ENCODE measurements around the gene IDI1.
"Not testable (repeated sequence)": the region's sequence is repeated elsewhere in the genome, so short reads cannot be mapped to it uniquely, and the experiment has no call there.

Gene IDI1

DNA sequence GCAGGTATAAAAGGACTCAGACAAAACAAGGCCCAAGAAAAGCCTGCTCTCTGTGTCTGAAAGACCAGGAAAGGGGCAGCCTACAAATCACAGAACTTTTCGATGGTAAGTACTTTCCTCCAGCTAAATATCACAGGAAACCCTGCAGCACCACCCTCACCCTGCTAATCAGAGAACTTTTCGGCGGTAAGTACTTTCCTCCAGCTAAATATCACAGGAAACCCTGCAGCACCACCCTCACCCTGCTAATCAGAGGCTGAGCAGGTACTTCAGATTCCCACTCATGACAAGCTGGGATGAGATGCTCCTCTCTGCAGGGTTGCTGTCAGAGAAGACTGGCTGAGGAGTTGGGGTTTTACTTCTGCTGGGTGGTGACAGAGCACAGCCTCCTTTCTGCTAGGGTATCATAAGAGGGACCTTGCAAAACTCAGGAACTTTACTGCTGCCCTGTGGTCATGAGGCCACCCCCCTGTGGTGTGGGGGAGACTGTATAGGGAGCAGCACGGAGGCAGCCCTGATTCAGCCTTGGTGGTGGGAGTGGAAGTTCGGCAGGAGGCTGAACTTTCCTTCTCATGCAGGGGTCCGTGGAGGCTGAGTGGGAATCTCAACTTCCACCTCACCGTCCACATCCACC is 14.4 kb upstream of the IDI1 start:
- no peak for FAIRE-seq

DNA sequence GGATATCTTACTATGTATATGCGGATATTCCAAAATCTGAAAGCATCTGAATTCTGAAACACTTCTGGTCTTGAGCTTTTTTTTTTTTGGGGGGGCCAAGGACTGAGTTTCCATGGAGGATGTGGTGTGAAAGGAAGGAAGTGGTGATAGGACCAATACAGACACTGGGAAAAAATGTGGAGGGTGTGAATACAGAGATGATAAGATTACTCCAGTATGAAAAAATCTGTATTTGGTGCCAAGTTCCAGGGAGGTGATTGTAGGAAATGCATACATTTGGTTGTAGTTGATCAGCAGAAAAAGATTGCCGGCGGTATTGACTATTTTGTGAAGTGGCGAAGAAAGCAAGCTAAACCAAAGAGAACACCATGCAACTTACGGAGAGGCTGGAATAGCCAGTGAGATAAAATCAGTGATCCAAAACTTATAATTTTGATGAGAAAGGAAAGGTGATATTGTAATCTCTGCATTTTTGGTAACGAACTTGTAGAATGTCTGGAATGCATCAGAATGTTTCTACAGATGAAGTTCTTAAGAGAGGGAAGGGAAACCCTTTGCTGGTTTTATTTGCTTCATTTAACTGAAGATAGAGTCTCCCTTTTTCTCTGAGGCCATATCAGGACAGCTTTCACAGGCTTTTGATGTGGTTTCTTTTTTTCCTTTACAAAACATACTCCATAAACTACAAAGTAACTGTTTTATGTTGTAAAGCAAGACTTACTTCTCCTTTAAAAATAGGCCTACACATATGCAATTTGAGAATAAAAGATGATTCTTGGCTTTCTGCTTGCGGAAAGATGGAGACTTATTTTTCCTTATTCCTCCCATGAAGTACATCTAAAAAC is 13.2 kb upstream of the IDI1 start:
- FAIRE-seq: no peak

DNA sequence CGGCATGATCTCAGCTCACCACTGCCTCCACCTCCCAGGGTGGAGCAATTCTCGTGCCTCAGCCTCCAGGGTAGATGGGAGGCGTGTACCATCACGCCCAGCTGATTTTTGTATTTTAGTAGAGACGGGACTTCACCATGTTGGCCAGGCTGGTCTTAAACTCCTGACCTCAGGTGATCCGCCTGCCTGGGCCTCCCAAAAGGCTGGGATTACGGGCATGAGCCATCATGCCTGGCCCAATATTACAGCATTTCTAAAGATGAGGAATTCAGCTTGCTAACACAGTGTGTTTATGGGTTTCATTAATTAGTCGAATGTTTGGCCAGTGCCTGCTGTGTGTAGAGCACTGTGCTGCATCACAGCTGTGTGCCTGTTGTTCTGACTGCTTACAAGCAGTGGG is 11.0 kb upstream of the IDI1 start:
- no peak for FAIRE-seq

DNA sequence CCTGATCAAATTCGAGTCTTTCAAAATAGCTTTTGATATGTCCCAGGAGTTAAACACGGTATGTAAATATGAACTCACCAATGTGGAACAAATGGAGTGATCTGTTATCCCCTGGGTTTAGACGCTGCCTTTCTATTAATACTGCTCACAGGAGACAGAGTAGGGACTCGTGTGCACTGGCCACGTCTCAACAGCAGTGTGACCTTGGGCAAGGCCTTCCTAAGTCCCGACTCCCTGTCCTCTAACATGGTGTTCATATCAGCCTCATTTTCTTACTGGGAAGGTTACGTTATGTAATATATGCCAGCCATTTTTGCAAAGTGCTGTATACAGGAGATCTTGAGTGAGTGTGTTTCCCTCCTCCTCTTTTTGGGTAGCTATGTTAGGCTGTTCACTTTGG is 9.1 kb upstream of the IDI1 start:
- FAIRE-seq: no peak

DNA sequence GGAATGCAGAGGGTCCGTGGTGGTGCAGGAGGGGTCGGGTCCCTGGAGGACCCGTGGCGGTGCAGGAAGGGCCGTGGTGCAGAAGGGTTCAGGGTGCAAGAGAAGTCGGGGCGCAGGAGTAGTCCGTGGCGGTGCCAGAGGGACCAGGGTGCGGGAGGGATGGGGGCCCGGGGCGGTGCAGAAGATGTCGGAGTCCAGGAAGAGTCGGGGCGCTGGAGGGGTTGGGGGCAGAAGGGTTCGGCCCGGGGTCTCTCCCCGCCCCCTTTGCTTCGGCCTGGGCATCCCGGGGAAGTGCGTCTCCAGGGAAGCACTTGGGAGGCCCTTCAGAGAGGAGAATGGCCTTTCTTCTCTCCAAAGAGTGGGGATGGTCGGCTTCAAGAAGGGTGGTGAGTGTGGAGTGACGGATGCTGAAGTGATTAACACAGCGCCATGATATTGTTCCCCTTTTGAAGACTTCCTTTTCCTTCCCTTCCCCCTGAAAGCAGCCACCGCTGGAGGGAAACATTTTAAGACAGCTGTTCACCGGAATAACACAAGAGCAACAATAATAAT is 8.3 kb upstream of the IDI1 start:
- FAIRE-seq: no peak

DNA sequence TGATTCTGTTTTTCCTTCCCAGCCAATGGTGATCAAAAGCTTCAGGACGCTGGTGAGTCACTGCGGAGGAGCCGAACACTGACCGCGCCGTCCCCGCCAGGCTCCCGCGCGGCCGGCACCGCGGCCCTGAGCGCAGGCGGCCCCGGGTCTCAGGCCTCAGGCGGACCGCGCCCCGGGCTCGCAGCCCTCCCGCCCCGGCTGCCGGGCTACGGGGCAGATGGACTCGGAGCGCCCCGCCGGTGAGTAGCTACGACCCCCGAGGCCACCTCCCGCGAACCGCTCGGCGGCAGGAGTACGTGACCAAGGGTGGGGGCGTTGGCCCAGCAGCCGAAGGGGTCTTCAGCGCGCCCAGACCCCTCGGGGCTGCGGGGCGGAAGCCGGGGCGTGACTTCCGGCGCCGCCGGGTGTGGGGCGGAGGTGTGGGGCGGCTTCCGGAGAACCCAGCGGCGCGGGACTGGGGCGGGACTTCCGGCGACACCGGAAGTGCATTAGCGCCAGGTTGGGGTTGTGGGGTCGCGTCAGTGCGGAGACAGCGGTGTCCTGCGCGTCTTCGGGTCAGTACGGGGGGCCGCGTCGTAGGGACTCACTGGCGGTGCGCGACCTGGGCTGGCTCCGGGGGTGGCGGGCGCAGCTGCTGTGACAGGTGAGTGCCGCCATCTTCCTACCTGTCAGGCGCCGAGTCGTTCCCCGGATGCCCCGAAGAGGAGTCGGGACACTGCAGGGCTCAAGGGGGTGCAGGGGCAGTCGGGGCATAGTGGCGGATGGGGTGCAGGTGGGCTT is 7.6 kb upstream of the IDI1 start, which contains the start of gene WDR37:
TSS of gene WDR37 (plus strand) at position 60 of the 780 bp plus-strand sequence. CDS start 15,771 bp downstream, outside the sequence.
- FAIRE-seq: no peak

DNA sequence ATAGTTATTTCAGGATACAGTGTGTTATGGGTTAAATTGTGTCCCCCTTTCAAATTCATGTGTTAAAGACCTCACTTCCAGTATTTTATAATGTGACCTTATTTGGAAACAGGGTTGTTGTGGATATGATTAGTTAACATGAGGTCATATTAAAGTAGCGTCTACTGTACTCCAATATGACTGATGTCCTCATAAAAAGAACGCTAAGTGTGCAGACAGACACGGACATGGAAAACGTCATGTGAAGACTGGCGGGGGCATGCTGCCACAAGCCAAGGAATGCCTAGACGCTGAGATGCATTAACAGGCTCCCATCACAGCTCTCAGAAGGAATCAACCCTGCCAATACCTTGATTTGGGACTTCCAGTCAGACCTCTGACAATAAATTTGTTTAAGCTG is 5.8 kb upstream of the IDI1 start:
- no peak for FAIRE-seq

DNA sequence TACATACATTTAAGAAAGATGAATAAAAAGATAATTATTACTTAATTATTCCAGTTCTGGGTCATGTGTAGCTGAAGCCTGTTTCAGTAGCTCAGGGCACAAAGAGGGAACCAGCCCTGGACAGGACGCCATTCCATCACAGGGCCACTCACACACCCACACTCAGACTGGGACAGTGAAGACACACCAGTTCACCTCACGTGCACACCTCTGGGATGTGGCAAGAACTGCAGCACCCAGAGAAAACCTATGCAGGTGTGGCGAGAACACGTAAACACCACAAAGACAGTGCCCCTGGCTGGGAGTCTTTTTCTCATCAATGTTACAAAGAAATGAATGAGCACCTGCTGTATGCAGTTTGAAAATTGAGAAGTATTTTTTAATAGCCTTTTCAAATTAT is 1.6 kb upstream of the IDI1 start:
- FAIRE-seq: no peak

DNA sequence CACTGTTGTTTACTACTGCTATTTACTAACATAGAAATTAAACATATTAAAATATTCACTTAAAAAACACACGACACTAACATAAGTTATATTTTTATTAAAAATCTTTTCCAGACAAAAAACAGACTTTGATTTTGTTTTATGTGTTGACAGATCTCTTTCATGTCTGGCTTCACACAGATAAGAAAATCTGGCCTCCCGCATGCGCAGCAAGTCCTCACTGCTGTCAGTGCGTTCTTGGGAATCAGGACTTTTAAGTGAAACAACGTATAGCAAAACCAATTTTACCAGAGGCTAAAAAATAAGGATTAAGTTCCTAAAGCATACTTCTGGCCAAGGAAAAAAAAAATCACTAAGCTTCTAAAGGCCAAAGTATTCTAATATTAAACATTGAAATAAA is 1.2 kb upstream of the IDI1 start:
- no peak for FAIRE-seq

DNA sequence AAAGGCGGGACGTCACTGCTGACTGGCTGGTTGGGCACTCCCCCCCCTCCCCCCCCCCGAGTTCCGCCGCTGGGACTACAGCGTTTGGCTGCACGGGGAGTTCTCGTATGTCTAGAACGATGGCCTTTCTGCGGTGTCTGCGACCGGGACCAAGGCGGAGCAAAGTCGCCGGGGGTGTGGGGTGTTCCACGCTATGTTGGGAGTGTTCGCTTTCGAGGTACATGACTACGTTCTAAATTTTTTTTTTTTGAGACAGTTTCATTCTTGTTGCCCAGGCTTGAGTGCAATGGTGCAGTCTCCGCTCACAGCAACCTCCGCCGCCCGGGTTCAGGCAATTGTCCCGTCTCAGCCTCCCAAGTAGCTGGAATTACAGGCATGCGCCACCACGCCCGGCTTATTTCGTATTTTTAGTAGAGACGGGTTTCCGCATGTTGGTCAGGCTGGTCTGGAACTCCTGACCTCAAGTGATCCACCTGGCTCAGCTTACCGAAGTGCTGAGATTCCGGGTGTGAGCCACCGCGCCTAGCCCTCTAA is 573 bp upstream of the IDI1 start:
- FAIRE-seq: no peak

DNA sequence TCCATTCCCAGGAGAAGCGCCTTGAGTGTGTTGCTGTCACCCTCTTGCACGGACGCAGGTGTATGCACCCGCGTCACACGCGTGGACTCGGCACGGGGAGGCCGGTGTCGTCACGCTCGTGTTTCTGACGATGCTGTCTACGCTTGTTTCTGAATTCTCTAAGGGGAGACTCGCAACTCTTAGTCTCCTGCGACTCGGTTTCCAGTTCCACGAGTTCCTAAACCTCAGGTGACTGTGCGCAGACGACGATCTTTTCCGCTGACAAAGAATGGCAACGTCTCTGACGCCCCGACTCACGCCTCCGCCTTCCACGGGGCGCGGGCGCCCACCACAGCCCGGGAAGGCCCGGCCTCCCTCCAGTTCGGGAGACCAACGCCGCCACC is 579 bp downstream of the IDI1 start:
- no peak for FAIRE-seq

DNA sequence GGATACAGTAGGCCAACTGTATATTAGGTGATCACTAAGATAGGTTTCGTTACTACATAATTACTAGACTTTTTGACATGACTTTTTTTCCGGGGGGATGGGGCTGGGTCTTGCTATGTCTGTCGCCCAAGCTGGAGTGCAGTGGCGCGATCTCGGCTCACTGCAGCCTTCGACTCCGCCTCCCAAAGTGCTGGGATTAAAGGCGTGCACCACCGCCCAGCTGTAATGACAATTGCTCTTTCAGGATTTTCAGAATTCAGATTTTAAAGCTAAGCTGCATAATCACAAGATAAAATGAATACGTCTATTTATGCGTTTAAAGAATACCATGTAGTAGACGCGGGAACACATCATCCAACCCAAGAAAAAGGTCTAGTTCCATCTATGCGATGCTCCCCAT is 982 bp downstream of the IDI1 start:
- no peak for FAIRE-seq

DNA sequence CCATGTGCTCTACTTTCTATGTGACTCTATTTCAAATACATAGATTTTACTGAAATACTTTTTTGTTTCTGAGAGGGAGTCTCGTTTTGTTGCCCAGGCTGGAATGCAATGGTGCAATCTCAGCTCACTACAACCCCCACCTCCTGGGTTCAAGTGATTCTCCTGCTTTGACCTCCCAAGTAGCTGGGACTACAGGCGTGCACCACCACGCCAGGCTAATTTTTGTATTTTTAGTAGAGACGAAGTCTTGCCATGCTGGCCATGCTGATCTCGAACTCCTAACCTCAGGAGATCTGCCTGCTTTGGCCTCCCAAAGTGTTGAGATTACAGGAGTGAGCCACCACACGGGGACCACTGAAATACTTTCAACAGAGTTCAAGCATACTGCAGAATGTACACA is 3.5 kb downstream of the IDI1 start:
- no peak for FAIRE-seq

DNA sequence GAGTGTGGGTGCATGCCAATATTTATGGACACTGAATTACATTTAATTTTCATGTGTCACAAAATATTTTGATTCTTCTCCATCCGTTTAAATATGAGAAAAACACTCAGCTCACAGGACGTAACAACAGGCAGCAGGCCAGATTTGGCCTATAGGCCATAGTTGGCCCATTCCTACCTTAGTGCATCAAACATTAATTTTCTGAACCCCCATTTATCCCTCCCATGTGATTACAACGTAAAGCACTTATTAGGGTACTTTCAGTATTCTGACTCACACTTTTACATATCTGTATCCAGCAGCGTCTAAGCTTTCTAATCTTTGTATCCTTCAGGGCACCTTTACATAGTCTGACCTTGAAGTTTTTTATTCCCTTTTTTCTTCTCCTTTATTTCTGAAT is 4.0 kb downstream of the IDI1 start:
- FAIRE-seq: no peak

DNA sequence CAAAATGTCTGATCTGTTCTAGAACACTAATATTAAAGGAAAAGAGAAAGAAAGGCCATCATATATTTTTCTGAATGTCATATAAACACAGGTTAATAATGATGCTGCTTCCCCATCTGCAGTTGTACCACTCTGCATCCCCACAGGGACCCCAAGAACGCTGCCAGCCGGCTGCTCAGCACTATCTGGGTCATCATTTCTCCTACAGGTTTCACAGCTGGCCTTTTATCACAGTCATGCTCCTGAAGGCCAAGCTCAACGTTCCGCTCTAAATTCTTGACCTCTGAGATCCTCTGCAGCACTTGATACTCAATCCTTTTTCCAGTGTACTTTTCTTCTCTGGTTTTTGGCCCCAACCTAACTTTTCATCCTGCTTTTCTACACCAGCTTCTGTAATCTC is 4.8 kb downstream of the IDI1 start:
- FAIRE-seq: no peak

DNA sequence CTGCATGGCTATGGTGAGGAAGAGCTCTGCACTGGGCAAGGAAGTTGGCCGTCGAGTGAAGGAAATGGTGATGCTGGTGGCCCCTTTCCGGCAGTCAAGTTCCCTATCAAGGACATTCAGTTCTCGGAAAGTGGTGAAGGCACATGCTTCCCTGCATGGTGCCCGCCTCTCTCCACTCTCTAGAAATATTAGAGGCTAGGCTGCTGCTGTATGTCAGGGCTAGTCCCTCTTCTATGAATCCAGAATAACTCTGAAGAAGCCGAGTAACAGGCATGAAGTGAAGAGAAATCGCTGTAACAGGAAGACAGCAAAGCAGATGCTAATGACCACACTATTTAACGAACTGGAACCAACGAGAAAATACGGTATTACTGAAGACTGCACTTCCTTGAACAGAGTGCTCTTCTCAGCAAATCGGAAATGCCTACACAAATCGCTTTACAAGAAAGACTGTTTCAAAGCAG is 5.4 kb downstream of the IDI1 start:
- no peak for FAIRE-seq

DNA sequence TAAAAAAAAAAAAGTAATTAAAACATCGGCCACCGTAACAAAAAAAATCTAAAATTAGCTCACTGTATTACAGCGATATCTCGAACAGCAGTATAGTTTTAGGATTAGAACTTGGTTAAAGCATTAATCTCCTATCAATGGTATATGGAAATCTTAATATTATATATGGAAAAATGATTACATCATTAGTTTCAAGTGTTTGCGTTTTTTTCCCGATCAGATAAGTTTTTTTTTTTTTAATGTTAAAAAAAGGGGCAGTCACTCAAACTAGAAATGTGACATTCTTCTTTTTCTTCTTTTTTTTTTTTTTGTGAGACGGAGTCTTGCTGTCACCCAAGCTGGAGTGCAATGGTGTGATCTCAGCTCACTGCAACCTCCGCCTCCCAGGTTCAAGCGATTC is 7.4 kb downstream of the IDI1 start:
- no peak for FAIRE-seq

DNA sequence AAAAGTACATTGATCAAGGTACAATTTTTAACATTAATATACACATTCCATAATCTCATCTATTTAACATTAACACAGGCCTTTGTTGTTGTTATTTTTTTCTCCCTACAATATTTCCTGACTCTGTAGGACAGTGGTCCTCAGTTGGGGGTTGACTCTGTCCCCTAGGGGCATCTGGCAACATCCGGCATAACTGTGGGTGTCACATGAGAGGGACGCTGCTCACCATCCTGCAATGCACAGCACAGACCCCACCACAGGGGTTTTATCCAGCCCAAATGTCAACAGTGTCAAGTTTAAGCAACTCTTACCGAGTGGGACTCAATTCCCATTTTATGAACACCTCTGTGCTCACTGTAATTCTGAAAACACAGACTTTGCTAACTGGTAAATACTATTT is 8.8 kb downstream of the IDI1 start:
- no peak for FAIRE-seq

DNA sequence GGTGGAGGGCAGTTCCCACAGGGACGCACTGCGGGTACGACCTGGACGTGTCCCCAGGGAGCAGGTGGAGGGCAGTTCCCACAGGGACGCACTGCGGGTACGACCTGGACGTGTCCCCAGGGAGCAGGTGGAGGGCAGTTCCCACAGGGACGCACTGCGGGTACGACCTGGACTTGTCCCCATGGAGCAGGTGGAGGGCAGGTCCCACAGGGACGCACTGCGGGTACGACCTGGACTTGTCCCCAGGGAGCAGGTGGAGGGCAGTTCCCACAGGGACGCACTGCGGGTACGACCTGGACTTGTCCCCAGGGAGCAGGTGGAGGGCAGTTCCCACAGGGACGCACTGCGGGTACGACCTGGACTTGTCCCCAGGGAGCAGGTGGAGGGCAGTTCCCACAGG is 10.2 kb downstream of the IDI1 start:
- not testable (repeated sequence) for FAIRE-seq

DNA sequence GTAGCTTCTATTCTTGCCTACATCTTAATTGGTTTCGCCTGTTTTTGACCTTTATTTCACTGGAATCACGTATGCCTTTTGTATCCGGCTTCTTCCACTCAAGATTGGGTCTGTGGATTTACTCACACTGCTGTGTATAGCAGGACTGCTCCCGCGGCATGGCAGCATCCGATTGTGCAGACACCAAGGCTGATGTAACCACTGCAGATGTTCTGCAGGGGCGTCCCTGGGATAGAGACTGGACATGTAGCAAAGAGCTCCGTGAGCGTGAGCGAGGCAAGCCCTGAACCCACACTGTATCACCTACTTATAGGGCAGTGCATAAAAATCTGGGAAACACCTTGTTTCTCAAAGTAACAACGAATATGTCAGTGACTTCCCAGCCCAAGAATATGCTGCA is 11.8 kb downstream of the IDI1 start:
- FAIRE-seq: no peak

DNA sequence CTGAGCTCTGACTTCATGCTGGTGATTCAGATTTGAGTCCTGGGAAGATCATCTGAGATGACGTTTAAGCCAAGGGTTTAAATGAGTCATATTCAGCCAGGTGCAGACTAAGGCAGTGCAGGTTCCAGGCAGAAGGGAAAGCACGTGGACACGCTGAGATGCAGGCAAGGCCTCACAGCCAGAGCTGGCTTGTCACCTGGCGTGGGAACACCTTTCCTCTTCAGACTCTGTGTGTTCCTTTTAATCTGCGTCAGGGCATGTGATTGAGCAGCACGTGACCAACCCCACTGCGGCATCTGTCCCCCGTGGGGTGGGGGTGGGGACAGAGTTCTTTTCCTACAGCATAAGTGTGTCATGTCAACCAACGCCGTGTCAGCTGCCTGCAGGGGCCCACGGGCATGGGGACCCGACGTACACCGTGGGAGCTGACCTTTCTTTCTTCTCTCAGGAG is 12.6 kb downstream of the IDI1 start:
- FAIRE-seq: no peak

DNA sequence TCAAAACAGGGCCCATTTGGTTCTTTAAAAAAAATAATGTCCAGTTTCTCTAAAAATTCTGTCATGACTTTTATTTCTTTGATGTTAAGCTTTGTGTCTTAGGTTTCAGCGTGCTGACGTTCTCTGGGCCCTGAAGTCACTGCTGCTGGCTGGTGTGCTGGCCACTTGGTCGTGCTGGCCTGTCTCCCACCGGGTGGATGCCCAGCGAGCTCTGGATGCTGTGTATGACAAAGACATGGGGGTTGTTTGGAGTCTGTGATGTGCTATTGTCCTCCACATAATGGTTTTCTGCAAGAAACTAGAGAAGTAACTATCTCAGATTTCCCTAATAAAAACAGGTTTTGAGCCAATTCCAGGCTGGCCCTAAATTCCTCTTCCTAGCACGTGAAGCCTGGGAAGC is 13.7 kb downstream of the IDI1 start:
- no peak for FAIRE-seq

DNA sequence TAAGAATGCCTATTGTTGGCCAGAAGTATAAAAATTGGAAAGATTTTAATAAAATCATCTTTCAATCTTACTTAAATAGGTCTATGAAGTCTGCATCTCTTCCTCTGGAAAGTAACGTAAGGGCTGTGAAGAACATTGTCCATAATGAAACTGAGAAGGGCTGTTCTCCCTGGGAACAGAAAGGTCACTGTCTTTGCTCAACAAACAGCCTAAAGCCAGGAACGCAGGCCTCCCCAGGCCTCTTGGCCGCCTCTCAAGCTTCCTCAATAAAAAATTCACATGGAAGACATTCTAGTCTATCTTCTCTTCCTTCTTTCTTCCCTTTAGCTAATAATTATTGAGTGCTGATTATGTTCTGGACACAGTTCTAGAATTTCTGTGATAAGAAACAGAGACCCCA is 14.2 kb downstream of the IDI1 start:
- FAIRE-seq: no peak

Data from colon (tissue), 2 donors.